Measurements from ENCODE around the gene B3GNT7.

B3GNT7 gene

DNA sequence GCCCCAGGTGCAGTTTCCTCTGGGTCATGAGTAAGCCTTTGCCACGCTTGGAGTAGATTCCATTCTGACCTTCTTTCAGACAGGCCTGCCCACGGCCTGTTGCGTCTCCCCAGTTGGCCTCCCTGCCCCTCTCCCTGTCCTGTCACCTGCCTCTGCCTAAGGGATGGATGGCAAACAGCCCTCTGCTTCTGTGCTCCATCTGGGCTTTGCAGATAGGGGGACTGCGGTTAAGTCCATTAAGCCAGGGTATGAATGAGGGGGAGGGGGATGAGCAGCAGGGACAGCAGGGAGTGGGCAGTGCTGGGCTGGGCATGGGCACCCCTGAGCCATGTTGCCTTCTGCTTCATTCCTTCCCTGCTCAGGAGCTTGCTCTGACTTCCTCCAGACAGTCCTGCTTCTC, 37.6 kb upstream of the B3GNT7 start:
- TF ChIP-seq RAD21 (IDR thresholded peaks at IDR 0.05; ENCODE audit: low read depth), result no peak
- TF ChIP-seq TAF1 (IDR thresholded peaks at IDR 0.05; ENCODE audit: low read depth), result no peak
- no peak for TF ChIP-seq YY1 (IDR thresholded peaks at IDR 0.05; ENCODE audit: low read depth)
- no peak for TF ChIP-seq CEBPB (IDR thresholded peaks at IDR 0.05)
- no peak for TF ChIP-seq EGR1 (IDR thresholded peaks at IDR 0.05)
- no peak for TF ChIP-seq TEAD4 (IDR thresholded peaks at IDR 0.05)
- TF ChIP-seq, protein P1, sequence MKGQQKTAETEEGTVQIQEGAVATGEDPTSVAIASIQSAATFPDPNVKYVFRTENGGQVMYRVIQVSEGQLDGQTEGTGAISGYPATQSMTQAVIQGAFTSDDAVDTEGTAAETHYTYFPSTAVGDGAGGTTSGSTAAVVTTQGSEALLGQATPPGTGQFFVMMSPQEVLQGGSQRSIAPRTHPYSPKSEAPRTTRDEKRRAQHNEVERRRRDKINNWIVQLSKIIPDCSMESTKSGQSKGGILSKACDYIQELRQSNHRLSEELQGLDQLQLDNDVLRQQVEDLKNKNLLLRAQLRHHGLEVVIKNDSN (IDR thresholded peaks at IDR 0.05), result no peak
- no peak for TF ChIP-seq EP300 (IDR thresholded peaks at IDR 0.05; ENCODE audit: borderline replicate concordance)
- TF ChIP-seq CREB1 (IDR thresholded peaks at IDR 0.05; ENCODE audit: low read depth), result no peak
- TF ChIP-seq NFIC (IDR thresholded peaks at IDR 0.05), result no peak
- TF ChIP-seq, protein P2, sequence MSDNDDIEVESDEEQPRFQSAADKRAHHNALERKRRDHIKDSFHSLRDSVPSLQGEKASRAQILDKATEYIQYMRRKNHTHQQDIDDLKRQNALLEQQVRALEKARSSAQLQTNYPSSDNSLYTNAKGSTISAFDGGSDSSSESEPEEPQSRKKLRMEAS (IDR thresholded peaks at IDR 0.05), result no peak
- TF ChIP-seq TCF12 (IDR thresholded peaks at IDR 0.05; ENCODE audit: low read depth), result no peak
- TF ChIP-seq ZBTB7A (IDR thresholded peaks at IDR 0.05; ENCODE audit: low read depth), result no peak
- TF ChIP-seq, protein P3, sequence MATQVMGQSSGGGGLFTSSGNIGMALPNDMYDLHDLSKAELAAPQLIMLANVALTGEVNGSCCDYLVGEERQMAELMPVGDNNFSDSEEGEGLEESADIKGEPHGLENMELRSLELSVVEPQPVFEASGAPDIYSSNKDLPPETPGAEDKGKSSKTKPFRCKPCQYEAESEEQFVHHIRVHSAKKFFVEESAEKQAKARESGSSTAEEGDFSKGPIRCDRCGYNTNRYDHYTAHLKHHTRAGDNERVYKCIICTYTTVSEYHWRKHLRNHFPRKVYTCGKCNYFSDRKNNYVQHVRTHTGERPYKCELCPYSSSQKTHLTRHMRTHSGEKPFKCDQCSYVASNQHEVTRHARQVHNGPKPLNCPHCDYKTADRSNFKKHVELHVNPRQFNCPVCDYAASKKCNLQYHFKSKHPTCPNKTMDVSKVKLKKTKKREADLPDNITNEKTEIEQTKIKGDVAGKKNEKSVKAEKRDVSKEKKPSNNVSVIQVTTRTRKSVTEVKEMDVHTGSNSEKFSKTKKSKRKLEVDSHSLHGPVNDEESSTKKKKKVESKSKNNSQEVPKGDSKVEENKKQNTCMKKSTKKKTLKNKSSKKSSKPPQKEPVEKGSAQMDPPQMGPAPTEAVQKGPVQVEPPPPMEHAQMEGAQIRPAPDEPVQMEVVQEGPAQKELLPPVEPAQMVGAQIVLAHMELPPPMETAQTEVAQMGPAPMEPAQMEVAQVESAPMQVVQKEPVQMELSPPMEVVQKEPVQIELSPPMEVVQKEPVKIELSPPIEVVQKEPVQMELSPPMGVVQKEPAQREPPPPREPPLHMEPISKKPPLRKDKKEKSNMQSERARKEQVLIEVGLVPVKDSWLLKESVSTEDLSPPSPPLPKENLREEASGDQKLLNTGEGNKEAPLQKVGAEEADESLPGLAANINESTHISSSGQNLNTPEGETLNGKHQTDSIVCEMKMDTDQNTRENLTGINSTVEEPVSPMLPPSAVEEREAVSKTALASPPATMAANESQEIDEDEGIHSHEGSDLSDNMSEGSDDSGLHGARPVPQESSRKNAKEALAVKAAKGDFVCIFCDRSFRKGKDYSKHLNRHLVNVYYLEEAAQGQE (IDR thresholded peaks at IDR 0.05; ENCODE audit: low read depth), result no peak
- TF ChIP-seq FOXM1 (IDR thresholded peaks at IDR 0.05; ENCODE audit: borderline replicate concordance, low read depth), result no peak

DNA sequence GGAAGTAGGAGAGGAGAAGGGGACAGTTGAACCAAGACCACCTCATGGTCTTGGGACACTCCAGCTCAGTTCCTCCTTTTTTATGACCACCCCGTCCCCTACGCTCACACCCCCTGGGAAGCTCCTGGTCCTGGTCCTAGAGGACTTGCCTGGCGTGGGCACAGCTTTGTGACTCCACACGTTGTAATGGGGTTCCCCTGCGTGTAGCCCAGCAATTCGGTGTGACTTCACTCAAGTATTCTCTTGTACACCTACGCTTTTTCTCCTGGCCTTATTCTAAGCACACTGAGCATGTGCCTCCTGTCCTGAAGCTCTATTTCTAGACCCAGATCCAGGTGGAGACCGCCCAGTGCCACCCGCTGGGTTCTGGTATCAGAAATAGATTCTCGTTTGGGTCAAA, 36.1 kb upstream of the B3GNT7 start:
- TF ChIP-seq EGR1 (IDR thresholded peaks at IDR 0.05), result no peak
- TF ChIP-seq CREB1 (IDR thresholded peaks at IDR 0.05; ENCODE audit: low read depth), result no peak
- TF ChIP-seq RAD21 (IDR thresholded peaks at IDR 0.05; ENCODE audit: low read depth), result no peak
- TF ChIP-seq ZBTB7A (IDR thresholded peaks at IDR 0.05; ENCODE audit: low read depth), result no peak
- no peak for TF ChIP-seq TAF1 (IDR thresholded peaks at IDR 0.05; ENCODE audit: low read depth)
- no peak for TF ChIP-seq TCF12 (IDR thresholded peaks at IDR 0.05; ENCODE audit: low read depth)
- TF ChIP-seq YY1 (IDR thresholded peaks at IDR 0.05; ENCODE audit: low read depth), result no peak
- TF ChIP-seq, protein P3 (IDR thresholded peaks at IDR 0.05; ENCODE audit: low read depth), result no peak
- no peak for TF ChIP-seq EP300 (IDR thresholded peaks at IDR 0.05; ENCODE audit: borderline replicate concordance)
- TF ChIP-seq FOXM1 (IDR thresholded peaks at IDR 0.05; ENCODE audit: borderline replicate concordance, low read depth), result no peak
- TF ChIP-seq CEBPB (IDR thresholded peaks at IDR 0.05), result no peak
- TF ChIP-seq NFIC (IDR thresholded peaks at IDR 0.05), result no peak
- TF ChIP-seq TEAD4 (IDR thresholded peaks at IDR 0.05), result no peak
- TF ChIP-seq, protein P2 (IDR thresholded peaks at IDR 0.05), result no peak
- TF ChIP-seq, protein P1 (IDR thresholded peaks at IDR 0.05), result no peak

DNA sequence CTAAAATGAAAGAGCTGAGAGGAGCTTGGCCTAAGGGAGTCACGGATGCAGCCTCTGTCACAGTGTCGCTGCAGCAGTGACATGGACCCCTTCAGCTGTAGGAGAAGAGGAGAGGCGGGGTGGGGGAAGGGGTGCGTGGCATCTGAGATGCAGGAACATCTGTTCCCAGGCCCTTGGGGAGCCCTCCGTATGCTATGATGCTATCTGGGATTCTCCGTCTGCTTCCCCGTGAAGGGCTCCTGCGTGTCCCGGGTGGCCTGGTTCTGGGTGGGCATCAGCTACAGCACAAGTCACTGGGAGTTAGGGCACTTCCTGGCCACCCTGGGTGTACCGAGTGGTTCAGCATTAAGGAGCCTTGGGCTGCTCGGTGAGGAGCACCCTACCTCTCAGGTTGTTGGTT, 35.6 kb upstream of the B3GNT7 start:
- no peak for TF ChIP-seq RAD21 (IDR thresholded peaks at IDR 0.05; ENCODE audit: low read depth)
- TF ChIP-seq, protein P1 (IDR thresholded peaks at IDR 0.05), result no peak
- TF ChIP-seq TCF12 (IDR thresholded peaks at IDR 0.05; ENCODE audit: low read depth), result no peak

DNA sequence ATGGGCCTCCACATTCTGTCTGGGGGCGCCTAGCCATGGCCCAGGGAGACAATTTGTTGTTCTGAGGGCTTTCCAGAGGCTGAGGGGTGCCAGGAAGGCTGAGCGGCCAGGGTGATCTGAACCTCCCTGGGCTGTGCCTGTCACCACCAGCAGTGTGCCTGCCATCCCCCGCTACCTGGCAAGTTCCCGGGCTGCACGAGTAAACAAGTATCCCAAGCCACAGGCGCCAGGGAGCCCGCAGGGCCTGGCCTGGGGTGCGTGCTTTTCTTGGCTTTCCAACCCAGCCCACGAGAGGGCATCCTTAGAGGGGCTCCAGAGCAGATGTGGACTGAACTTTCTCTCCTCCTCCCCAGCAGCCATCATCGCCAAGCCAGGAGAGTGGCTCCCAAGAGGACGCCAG, 35.1 kb upstream of the B3GNT7 start:
- TF ChIP-seq, protein P3 (IDR thresholded peaks at IDR 0.05; ENCODE audit: low read depth), result no peak
- no peak for TF ChIP-seq NFIC (IDR thresholded peaks at IDR 0.05)
- TF ChIP-seq CREB1 (IDR thresholded peaks at IDR 0.05; ENCODE audit: low read depth), result no peak
- TF ChIP-seq, protein P1 (IDR thresholded peaks at IDR 0.05), result no peak
- no peak for TF ChIP-seq TCF12 (IDR thresholded peaks at IDR 0.05; ENCODE audit: low read depth)
- TF ChIP-seq YY1 (IDR thresholded peaks at IDR 0.05; ENCODE audit: low read depth), result no peak
- no peak for TF ChIP-seq EP300 (IDR thresholded peaks at IDR 0.05; ENCODE audit: borderline replicate concordance)
- TF ChIP-seq RAD21 (IDR thresholded peaks at IDR 0.05; ENCODE audit: low read depth), result no peak
